Endothelial cell of umbilical vein (primary cell): ENCODE results near the gene LRRC27.

Experiments
- EZH2 ChIP-seq: IDR thresholded peaks from 2 replicates; pipeline ENCODE4 v1.6.1; 2012; ENCODE audit warnings: borderline replicate concordance, low read depth, mild to moderate bottlenecking, moderate library complexity, low read length, inconsistent platforms; ENCODE audit not compliant: severe bottlenecking
- FOS ChIP-seq: IDR thresholded peaks from 2 replicates; pipeline ENCODE4 v1.6.1; 2011; ENCODE audit warnings: mild to moderate bottlenecking, low read length, moderate library complexity, borderline replicate concordance; ENCODE audit not compliant: insufficient read depth
- GATA2 ChIP-seq: IDR thresholded peaks from 2 replicates; pipeline ENCODE4 v1.7.0; 2011; ENCODE audit warnings: low read depth, mild to moderate bottlenecking, moderate library complexity, mixed read lengths, low read length; ENCODE audit not compliant: insufficient read length, insufficient read depth
- JUN ChIP-seq: IDR thresholded peaks from 2 replicates; pipeline ENCODE4 v1.6.1; 2011; ENCODE audit warnings: borderline replicate concordance, low read depth; ENCODE audit not compliant: insufficient read length, insufficient read depth
- MYC ChIP-seq: IDR thresholded peaks from one replicate; pipeline ENCODE4 v1.6.1; 2011; ENCODE audit warnings: mild to moderate bottlenecking, low read depth, low read length
- POLR2A ChIP-seq: IDR thresholded peaks from 2 replicates; pipeline ENCODE4 v1.6.1; 2012; ENCODE audit warnings: low read depth, mild to moderate bottlenecking, control low read depth, low read length
- POLR2AphosphoS5 ChIP-seq: IDR thresholded peaks from 2 replicates; pipeline ENCODE4 v1.6.1; 2012; ENCODE audit warnings: low read depth, mild to moderate bottlenecking, control low read depth, low read length, moderate library complexity; ENCODE audit not compliant: insufficient read depth
- TF ChIP-seq, protein P1 (sequence below), 2 donors: IDR thresholded peaks; 1 replicate in 1 of 2; 2 replicates in 1 of 2; pipeline ENCODE4 v1.5.1; 2011; ENCODE audit warnings: low read length in 2 of 2, mild to moderate bottlenecking in 2 of 2, moderate library complexity in 2 of 2, control low read depth in 1 of 2, inconsistent platforms in 1 of 2, low read depth in 1 of 2; ENCODE audit not compliant: insufficient read depth in 1 of 2; ENCODE audit errors: extremely low read depth in 1 of 2
- TF ChIP-seq, protein P2 (sequence below): IDR thresholded peaks from 2 replicates; pipeline ENCODE4 v1.6.1; 2011; ENCODE audit not compliant: insufficient read depth, insufficient read length

GRCh38 chr10:132351611-132352010, 19.6 kb downstream of the LRRC27 start:
- TF ChIP-seq, protein P1, sequence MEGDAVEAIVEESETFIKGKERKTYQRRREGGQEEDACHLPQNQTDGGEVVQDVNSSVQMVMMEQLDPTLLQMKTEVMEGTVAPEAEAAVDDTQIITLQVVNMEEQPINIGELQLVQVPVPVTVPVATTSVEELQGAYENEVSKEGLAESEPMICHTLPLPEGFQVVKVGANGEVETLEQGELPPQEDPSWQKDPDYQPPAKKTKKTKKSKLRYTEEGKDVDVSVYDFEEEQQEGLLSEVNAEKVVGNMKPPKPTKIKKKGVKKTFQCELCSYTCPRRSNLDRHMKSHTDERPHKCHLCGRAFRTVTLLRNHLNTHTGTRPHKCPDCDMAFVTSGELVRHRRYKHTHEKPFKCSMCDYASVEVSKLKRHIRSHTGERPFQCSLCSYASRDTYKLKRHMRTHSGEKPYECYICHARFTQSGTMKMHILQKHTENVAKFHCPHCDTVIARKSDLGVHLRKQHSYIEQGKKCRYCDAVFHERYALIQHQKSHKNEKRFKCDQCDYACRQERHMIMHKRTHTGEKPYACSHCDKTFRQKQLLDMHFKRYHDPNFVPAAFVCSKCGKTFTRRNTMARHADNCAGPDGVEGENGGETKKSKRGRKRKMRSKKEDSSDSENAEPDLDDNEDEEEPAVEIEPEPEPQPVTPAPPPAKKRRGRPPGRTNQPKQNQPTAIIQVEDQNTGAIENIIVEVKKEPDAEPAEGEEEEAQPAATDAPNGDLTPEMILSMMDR (IDR thresholded peaks at IDR 0.05; ENCODE audit: extremely low read depth in 1 of 2, insufficient read depth in 1 of 2, low read depth in 1 of 2, low read length in 2 of 2), result no peak
- TF ChIP-seq EZH2, result no peak
- TF ChIP-seq MYC, result no peak
- TF ChIP-seq JUN, result no peak
- no peak for TF ChIP-seq POLR2A
- TF ChIP-seq, protein P2, sequence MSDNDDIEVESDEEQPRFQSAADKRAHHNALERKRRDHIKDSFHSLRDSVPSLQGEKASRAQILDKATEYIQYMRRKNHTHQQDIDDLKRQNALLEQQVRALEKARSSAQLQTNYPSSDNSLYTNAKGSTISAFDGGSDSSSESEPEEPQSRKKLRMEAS, result no peak
- no peak for TF ChIP-seq FOS
- no peak for TF ChIP-seq POLR2AphosphoS5
- no peak for TF ChIP-seq GATA2
